Lower leg skin (tissue), 3 donors: ENCODE results near the gene MAEA.

Experiments used
- POLR2A ChIP-seq, 2 donors: fragments of 450-650 bp; IDR thresholded peaks; one replicate each; pipeline ENCODE4 v1.6.1; 2016 to 2017; ENCODE audit warnings: antibody characterized with exemption in 2 of 2, mild to moderate bottlenecking in 1 of 2, moderate library complexity in 1 of 2
- TF ChIP-seq, protein P1 (sequence below), 3 donors: fragments of 450-650 bp; IDR thresholded peaks; one replicate each; pipeline ENCODE4 v1.5.1; 2016; ENCODE audit warnings: antibody characterized with exemption in 3 of 3, mild to moderate bottlenecking in 3 of 3, moderate library complexity in 2 of 3

DNA sequence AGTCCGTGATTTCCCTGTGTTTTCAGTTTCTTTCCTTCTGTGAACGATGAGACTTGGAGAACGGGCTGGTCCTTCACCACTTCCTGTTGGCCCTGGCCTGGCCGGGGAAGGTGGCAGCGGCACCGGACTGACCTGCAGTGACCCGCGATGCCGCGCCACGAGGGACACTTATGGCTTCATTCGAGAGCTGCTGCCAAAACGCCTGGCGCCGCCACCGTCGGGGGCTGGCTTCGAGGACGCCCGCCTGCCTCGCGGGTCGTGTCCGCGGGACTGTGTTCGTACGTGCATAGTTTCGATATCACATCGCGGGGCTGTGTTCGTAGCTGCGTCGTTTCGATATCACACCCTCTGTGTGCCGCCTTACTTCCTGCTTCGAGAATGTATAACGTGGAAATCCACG lies 49.8 kb downstream of the MAEA start:
- TF ChIP-seq, protein P1, sequence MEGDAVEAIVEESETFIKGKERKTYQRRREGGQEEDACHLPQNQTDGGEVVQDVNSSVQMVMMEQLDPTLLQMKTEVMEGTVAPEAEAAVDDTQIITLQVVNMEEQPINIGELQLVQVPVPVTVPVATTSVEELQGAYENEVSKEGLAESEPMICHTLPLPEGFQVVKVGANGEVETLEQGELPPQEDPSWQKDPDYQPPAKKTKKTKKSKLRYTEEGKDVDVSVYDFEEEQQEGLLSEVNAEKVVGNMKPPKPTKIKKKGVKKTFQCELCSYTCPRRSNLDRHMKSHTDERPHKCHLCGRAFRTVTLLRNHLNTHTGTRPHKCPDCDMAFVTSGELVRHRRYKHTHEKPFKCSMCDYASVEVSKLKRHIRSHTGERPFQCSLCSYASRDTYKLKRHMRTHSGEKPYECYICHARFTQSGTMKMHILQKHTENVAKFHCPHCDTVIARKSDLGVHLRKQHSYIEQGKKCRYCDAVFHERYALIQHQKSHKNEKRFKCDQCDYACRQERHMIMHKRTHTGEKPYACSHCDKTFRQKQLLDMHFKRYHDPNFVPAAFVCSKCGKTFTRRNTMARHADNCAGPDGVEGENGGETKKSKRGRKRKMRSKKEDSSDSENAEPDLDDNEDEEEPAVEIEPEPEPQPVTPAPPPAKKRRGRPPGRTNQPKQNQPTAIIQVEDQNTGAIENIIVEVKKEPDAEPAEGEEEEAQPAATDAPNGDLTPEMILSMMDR (IDR thresholded peaks at IDR 0.05): no peak
- TF ChIP-seq POLR2A (IDR thresholded peaks at IDR 0.05): no peak
